AG04450 (cell line): ENCODE measurements around the gene UHRF1. TPM values are rescaled to one million over a fixed set of nuclear protein-coding genes. Genes with fewer than 3 reads are reported as not detected.

ENCODE experiments used
- CTCF ChIA-PET: fragments of 300-600, 350-600 bp; formaldehyde crosslinking; extraction: SDS; loops from one replicate; lab custom pipeline; 2022; ENCODE audit warnings: antibody characterized with exemption, inconsistent platforms; lab: Charles Lee
- POLR2A ChIA-PET: fragments of 350-600 bp; formaldehyde crosslinking; extraction: SDS; loops from one replicate; lab custom pipeline; 2021; ENCODE audit warnings: antibody characterized with exemption, inconsistent platforms; lab: Yijun Ruan, JAX
- DNase-seq: peaks from one replicate; pipeline ENCODE4 v3.0.0-alpha.2; 2011; ENCODE audit warnings: low read depth, low spot score
- H3K27ac ChIP-seq: one replicate; pipeline ENCODE4 v1.5.1; 2012; ENCODE audit warnings: low read depth, low read length, control low read depth
- H3K27me3 ChIP-seq: one replicate; pipeline ENCODE4 v1.6.0; 2012; ENCODE audit warnings: low read length; ENCODE audit not compliant: control insufficient read depth, insufficient read depth
- H3K4me3 ChIP-seq: 2 replicates; pipeline ENCODE4 v1.5.1; 2011; ENCODE audit warnings: mild to moderate bottlenecking, low read depth, low read length, control low read depth
- H3K9me3 ChIP-seq: 2 replicates; pipeline ENCODE4 v1.5.1; 2012; ENCODE audit warnings: low read length; ENCODE audit not compliant: control insufficient read depth, insufficient read depth
- polyA plus RNA-seq: library from polyadenylated mRNA; depleted of rRNA; stranded (reverse); fragments of >200 nt; gene quantifications from 2 replicates; pipeline ENCODE4 v1.2.3, GENCODE V29; 2011
- TF ChIP-seq, protein P1 (sequence below): IDR thresholded peaks from 2 replicates; pipeline ENCODE4 v1.5.1; 2011; ENCODE audit warnings: low read depth, low read length, control low read depth, inconsistent platforms

The UHRF1 gene
- polyA plus RNA-seq, 1 experiment: 6.1 TPM

DNA sequence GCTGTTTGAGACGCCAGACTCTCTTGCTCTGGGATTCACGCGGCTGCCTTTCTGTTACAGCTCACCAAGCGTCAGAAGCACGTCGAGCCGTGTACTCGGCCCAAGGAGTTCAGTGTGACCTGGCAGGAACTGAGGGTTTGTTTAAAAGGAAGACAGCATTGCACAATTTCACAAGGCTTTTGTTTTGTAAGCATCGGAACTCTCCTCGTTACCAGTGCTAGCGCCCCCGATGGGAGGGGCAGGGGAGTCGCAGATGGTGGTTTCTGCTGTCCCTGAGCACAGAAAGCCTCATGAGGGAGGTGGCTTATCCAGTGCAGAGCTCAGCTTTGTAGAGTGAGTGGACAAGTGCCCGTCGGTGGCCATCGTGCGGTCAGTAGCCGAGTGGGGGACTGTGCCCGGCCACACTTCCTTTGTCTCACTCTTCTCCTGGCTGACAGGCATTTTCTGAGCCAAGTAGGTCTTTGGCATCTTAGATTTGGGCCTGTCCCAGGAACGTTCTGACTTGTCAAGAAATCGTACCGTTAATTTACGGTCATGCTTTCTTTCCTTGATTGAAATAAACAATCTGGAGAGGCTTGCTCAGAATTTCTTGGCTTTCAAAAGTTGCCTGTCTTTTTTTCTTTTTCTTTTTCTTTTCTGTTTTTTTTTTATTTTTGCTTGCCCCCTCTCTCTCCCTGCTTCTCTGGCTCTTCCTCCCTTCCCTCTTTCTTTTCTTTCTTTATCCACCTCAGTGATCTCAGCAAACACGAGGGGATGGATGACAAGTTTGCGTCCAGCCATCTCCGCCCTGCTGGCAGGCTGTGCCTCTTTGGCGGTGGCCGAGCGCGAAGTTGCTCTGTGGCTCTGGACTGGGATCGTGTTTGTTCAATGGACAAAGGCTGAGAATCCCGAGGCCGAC lies 67.3 kb downstream of the UHRF1 start:
- DNase-seq: peak; percentile 91
- H3K9me3 ChIP-seq: no peaks in the 10 kb centered on the region; the same call in 1 of the 2 replicates
- H3K27me3 ChIP-seq: no peaks in the 10 kb centered on the region
- ChIA-PET POLR2A (interaction anchor here (0.7 to 1.2 kb wide), 3 partner anchors 8 to 65 kb away, joined by 3 to 6 read pairs (median 6); no protein-coding TSS in a partner anchor), CTCF (interaction anchor here (0.5 to 2.0 kb wide), 5 partner anchors 22 to 166 kb away, joined by 4 to 8 read pairs (median 4); no protein-coding TSS in a partner anchor)
- TF ChIP-seq, protein P1, sequence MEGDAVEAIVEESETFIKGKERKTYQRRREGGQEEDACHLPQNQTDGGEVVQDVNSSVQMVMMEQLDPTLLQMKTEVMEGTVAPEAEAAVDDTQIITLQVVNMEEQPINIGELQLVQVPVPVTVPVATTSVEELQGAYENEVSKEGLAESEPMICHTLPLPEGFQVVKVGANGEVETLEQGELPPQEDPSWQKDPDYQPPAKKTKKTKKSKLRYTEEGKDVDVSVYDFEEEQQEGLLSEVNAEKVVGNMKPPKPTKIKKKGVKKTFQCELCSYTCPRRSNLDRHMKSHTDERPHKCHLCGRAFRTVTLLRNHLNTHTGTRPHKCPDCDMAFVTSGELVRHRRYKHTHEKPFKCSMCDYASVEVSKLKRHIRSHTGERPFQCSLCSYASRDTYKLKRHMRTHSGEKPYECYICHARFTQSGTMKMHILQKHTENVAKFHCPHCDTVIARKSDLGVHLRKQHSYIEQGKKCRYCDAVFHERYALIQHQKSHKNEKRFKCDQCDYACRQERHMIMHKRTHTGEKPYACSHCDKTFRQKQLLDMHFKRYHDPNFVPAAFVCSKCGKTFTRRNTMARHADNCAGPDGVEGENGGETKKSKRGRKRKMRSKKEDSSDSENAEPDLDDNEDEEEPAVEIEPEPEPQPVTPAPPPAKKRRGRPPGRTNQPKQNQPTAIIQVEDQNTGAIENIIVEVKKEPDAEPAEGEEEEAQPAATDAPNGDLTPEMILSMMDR: peak; percentile 68
- peak overlapping the region; percentile 94 for H3K27ac ChIP-seq
- H3K4me3 ChIP-seq: peak overlapping the region; percentile 39

DNA sequence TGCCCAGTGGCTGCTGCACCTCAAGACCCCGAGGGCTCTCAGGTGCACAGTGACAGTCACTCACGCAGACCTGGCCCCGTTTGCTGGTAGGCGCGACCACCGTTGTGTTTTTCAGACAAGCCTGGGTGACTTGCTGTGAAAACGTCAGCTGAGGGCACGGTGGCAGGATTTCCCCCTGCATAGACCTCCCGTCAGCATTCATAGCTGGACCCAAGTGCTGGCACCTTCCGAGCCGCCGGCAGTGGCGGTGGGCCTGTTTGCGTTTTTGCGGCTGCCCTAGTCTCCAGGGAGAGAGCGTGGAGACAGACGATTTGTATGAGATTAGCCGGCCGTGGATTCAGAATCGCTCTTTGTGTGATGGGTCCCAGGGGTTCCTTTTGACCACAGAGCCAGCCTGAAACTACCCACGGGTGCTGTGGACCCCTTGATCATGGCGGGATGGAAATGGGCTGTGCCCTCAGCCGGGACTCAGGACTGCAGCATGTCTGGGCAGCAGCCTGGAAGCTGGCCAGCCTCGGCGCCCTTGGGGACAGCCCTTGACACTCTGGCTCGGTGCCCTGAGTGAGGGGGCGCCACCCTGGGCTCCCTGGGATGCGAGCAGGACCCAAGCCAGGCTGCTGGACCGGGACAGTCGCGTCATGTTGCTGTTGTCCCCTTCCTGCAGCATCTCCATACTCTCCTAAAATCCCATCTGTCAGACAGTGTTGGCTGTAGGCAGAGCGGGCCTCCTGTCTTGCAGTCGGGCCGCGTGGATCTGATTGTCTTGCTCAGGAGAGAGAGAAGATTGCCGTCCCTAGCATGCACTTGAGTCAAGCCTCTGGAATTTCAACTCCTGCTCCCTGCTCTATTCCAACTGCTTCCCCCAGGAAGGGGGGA lies 68.2 kb downstream of the UHRF1 start:
- Histone ChIP-seq H3K4me3 (peak overlapping the region; percentile 34), H3K9me3 (no peaks in the 10 kb centered on the region; the same call in 1 of the 2 replicates), H3K27me3 (no peaks in the 10 kb centered on the region), H3K27ac (peak overlapping the region; percentile 94)
- CTCF ChIA-PET: interaction anchor here (0.6 to 2.1 kb wide), 2 partner anchors 9 to 24 kb away, joined by 3 to 20 read pairs; no protein-coding TSS in a partner anchor
- POLR2A ChIA-PET: no interaction called here
- peak; percentile 88 for DNase-seq
- TF ChIP-seq, protein P1: no peak

DNA sequence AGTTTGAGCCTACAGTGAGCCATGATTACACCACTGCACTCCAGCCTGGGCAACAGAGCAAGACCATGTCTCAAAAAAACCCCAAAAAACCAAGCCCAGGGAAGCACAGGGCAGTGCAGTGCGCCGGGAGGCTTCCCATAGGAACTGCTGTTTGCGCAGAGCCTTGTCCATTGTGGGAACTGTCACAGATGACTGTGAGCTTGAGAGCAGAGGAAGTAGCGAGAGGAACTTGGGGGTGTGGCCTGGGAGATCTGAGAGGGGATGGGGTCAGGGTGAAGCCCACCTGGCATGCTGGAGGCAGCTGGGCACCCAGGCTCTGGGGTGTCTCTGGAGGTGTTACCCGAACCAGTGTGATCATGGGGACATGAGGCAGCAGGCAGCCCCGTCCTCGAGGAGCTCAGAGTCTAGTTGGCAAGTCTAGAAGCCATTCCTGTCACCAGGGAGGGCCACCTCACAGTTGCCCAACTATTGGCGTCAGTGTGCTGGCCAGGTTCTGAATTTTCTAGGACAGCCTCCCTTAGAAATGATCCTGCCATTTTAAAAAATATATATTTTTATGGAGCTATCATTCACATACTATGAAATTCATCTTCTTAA lies 70.0 kb downstream of the UHRF1 start:
- no peak overlapping the region for H3K4me3 ChIP-seq
- POLR2A ChIA-PET: no interaction called here
- TF ChIP-seq, protein P1: no peak
- H3K27me3 ChIP-seq: no peaks in the 10 kb centered on the region
- no peak for DNase-seq
- no peaks in the 10 kb centered on the region; the same call in 1 of the 2 replicates for H3K9me3 ChIP-seq
- no peak overlapping the region for H3K27ac ChIP-seq
- CTCF ChIA-PET: interaction anchor here (0.7 to 2.1 kb wide), 3 partner anchors 22 to 170 kb away, joined by 4 to 20 read pairs (median 4); no protein-coding TSS in a partner anchor

DNA sequence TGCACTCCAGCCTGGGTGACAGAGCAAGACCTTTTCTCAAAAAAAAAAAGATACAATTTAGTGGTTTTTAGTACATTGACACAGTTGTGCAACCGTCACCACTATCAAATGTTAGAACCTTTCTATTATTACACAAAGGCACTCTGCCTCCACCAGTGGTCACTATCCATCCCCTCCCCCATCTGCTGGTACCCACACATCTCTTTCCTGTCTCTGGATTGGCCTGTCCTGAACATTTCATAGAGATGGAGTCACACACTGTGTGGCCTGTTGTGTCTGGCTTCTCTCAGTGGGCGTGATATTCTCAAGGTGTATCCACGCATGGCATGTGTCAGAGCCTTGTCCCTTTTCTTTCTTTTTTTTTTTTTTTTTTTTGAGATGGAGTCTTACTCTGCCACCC lies 70.8 kb downstream of the UHRF1 start:
- ChIA-PET CTCF (interaction anchor here (0.6 to 2.1 kb wide), 5 partner anchors 10 to 171 kb away, joined by 3 to 20 read pairs (median 4); no protein-coding TSS in a partner anchor), POLR2A (no interaction called here)
- no peaks in the 10 kb centered on the region; the same call in 1 of the 2 replicates for H3K9me3 ChIP-seq
- TF ChIP-seq, protein P1: no peak
- no peaks in the 10 kb centered on the region for H3K27me3 ChIP-seq
- H3K4me3 ChIP-seq: no peak overlapping the region
- H3K27ac ChIP-seq: no peak overlapping the region
- DNase-seq: no peak
